ENCODE data around the gene CTR9.

Gene CTR9

GRCh38 chr11:10780040-10780439 is 29.0 kb downstream of the CTR9 start:
- no peak for DNase-seq (ENCODE audit: low read depth)

DNA sequence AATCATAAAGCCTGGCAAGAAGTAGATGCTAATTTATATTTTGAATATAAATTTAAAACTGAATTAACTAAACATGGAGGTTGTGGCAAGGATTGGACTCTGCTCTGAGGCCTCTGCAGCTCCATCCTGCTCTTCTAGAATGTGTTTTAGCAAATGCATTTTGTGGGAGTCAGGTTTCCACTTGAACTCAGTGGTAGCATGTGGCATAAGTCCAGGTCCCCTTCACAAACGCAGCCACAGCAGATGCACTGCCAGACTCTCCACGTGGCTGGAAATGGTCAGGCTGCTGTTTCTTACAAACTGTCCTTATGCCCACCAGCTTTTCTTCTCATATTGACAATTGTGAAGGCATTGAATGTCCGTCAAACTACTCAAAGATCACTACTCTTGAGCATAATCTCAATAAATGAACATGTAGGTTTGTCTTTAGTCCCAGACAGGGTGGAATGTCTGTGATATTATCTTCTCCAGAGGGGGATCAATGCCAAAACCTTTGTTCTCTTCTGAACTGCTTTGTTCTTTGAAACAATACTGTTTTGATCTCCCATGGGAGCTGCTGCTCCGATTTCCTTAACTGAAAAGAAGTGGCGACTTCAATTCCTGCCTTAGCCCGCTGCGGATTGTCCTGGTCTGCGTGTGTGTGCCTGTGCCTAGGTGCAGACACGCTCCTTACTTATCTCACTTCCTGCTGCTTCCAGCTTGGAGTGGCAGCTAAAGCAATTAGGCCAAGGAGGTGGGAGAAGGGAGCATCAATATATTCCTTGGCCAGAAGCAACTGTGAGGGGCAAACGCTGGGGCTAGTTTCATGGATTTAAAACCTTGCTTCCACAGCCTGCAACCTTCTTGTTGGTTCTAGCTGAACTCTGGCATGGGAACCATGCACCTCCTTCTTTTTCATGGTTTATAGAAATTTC is 33.4 kb downstream of the CTR9 start:
- no peak for DNase-seq (ENCODE audit: low read depth)

DNA sequence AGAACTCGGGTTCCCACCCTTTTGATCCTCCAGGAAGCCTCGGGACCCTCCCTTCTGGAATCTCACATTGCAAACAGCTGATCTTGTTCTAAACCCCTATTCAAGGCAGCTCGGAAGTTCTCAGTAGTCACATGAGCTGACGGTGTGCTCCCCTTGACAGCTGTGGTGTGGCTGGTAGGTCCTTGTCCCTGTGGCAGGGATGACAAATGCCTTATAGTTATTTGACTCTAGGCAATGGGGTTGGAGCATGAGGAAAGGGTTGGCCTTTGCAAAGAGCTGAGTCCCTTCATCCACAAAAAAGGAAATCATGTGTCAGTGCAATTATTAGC is 34.1 kb downstream of the CTR9 start:
- no peak for DNase-seq (ENCODE audit: low read depth)

DNA sequence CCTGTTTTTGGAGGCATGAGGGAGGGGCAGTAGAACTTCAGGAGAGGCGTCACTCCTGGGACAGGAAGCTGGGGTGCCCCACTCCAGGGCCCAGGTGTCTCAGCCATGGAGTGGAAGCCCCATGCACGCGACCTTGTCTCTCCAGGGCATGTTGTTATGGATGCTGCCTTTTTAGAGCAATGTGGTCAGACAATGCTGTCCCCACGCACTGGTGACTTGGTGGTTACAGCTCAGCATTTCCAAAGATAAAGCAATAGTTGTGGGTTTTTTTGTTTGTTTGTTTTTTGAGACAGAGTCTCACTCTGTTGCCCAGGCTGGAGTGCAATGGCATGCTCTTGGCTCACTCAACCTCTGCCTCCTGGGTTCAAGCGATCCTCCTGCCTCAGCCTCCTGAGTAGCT is 35.4 kb downstream of the CTR9 start:
- DNase-seq (ENCODE audit: low read depth) = no peak

- DNase-seq (ENCODE audit: low read depth) = peak; percentile 47
Observed at GRCh38 chr11:10792385-10793068, 41.5 kb downstream of the CTR9 start.

DNA sequence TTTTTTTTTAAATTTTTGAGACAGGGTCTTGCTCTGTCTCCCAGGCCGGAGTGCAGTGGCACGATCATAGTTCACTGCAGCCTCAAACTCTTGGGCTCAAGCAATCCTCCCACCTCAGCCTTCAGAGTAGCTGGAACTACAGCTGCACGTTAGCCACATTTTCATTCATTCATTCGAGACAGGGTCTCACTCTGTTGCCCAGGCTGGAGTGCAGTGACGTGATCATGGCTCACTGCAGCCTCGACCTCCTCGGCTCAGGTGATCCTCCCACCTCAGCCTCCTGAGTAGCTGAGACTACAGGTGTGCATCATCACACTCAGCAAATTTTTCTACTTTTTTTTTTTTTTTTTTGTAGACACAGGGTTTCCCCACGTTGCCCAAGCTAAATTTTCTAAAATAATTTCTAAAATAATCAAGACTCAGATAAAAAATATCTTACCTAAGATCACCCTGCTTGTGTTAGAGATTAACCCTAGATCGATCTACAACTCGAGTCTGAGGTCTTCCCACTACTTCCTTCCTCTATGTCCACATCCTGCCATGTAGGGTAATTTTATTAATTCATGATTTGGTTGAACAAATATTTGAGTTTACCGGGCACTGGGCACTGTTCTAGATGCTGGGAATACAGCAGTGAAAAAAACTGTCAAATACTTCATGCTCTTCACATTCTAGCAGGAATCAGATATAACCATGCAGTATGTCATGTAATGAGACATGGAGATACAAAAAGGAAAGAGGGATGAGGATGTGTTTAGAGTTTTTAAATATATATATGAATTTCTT is 42.6 kb downstream of the CTR9 start:
- DNase-seq (ENCODE audit: low read depth) = no peak

DNA sequence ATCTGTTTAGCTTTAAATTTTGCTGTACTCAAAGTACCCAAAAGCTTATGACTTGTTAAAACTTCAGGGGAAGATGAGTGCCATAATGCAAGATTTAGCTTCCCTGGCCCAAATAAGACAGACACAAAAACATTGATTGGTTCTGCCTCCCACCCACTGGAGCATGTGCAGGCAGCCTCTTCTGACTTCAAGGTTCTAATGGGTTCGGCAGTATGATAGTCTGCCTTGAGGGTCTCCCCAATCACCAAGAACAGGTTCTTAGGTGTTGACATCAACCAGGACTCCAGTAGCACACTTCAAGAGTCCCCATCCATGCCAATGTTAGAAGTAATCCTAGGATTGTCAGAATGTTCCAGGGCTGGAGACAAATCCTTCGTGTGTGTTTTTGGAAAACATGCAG is 45.1 kb downstream of the CTR9 start:
- no peak for DNase-seq (ENCODE audit: low read depth)

GRCh38 chr11:10797001-10797400 is 46.0 kb downstream of the CTR9 start:
- DNase-seq (ENCODE audit: low read depth) = no peak

GRCh38 chr11:10797531-10797930 is 46.5 kb downstream of the CTR9 start:
- DNase-seq (ENCODE audit: low read depth) = no peak

GRCh38 chr11:10798330-10798928 is 47.4 kb downstream of the CTR9 start:
- no peak for DNase-seq (ENCODE audit: low read depth)

DNA sequence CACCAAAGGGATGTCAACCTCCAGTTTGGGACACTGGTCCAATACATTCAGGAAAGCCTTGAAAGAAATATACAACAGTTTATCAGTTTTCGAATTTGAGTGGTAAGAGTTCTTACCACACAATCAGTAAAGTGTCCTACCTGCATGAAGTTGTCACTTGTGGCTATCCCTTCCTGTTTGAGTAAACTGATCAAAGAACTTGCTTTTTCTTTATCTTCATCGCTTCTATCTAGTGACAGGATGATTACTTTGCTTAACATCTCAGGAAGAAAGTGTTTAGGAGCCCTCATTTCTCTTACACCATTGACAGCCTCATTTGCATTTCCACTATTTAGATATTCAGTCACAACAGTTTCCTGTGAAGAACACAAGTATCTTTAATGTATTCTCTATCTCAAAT is 49.2 kb downstream of the CTR9 start:
- DNase-seq (ENCODE audit: low read depth) = no peak

- no peak for DNase-seq (ENCODE audit: low read depth)
Observed at GRCh38 chr11:10803676-10804075, 52.6 kb downstream of the CTR9 start.

DNA sequence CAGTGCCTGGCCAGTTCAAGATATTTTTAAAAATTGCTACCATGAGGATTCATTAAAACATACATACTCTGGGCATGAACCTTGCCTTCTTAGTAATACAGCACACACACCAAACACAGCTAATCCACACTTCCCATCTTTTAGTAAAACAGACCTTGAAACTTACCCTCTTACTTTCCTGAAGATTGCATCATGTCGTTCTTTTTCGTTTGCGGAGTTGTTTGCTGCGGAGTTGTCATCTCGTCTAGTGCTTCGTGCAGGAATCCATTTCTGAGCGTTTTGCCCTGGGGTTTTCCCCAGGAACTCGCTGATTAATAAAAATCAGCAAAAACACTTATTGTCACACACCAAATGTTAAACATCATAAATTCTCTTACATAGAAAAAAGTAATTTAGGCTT is 54.7 kb downstream of the CTR9 start:
- no peak for DNase-seq (ENCODE audit: low read depth)

GRCh38 chr11:10806206-10806605 is 55.2 kb downstream of the CTR9 start:
- DNase-seq (ENCODE audit: low read depth) = no peak

- peak; percentile 25 for DNase-seq (ENCODE audit: low read depth)
Observed at GRCh38 chr11:10807493-10808234, 56.6 kb downstream of the CTR9 start.

GRCh38 chr11:10808235-10808552 is 57.1 kb downstream of the CTR9 start:
- no peak for DNase-seq (ENCODE audit: low read depth)

DNA sequence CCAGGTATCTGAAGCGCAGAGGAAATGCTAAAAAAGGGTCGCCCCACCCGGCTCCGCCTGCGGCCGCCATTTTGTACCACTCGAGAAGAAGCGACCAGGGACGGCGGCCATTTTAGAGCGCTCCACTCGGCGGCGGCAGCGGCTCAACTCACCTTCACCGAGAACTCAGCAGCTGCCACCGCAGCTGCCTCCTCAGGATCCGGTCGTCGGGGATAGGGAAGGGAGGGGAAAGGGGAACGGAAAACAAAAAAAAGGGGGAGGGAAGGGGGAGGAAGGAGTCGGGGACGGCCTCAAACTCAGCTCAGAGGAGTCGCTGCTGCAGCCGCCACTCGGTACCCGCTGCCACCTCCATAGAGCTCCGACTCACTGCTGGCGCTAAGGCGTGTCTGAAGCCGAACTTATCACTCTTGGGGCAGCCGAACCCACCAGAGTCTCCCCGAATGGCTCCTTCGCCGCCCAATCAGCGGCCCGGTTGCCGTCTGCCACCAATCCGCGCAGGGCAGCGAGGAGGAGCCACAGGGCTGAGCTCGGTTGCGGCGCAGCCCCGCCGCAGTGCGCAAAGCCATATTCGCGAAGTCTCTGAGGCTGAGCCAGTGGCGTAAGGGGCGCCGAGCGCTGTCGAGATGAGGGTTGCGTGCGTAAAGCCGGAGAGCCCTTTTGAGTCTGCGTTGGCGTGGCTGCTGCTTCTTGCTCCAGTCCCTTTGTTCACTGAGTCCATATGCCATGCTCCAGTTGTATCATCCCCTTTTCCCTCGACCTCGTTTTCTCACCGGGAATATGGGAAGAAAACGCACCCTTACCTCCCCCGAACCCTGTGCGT is 57.7 kb downstream of the CTR9 start, which contains the start of gene EIF4G2:
Gene EIF4G2 (minus strand): TSS at position 374 of the 820 bp plus-strand sequence.
- DNase-seq (ENCODE audit: low read depth) = peak; percentile 98

DNA sequence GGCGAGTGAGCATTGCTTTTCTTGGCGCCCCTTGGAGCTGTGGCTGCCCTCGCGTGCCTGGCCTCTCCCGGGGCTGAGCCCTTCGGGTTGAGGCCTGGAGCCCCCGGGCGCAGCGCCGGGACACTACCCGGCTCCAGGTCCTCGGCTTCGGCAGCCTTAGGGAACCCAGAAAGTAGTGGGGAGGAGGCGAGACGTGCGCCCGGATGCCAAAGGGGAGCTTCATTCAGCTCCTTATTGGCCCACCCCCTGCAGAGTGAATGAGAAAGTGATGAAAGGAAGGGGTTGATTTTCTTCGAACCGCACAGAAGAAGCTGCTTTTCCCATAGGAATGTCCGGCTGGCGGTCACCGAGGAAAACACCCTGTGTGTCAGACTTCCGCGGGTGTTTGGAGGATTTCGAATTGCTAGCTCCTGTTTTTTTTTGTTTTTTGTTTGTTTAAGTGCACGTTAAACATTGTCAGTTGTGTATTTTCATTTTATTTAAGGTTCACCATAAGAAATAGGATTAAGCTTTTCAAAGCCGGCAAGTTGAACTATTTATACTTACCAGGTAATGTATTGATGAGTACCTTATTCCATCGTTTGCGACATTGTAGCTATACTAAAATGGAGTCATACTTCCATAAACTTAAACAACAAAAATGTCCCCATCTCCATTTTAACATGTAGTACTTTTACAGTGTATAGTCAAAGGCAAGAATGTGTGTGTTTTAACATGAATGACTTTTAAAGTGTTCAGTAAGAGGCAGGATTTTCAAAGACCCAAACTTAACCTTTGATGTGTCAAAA is 58.5 kb downstream of the CTR9 start:
- peak; percentile 39 for DNase-seq (ENCODE audit: low read depth)

- DNase-seq (ENCODE audit: low read depth) = no peak
Observed at GRCh38 chr11:10813945-10814344, 62.9 kb downstream of the CTR9 start.

- peak; percentile 67 for DNase-seq (ENCODE audit: low read depth)
Observed at GRCh38 chr11:10818594-10818993, 67.5 kb downstream of the CTR9 start.
